GM19239 (cell line): ENCODE results near the gene FBXO10.
"Not testable (repeated sequence)": the region's sequence is repeated elsewhere in the genome, so short reads cannot be mapped to it uniquely, and the experiment has no call there.

ENCODE experiments used
- DNase-seq: peaks from one replicate; pipeline ENCODE4 v3.0.0; 2011; ENCODE audit warnings: low spot score; ENCODE audit not compliant: insufficient read length
- FAIRE-seq: peaks from 2 replicates; lab custom pipeline; 2011; peaks lifted over from hg19 to GRCh38; lab: Jason Lieb, UNC

FBXO10 gene

GRCh38 chr9:37491939-37492338, 84.2 kb downstream of the FBXO10 start:
- DNase-seq: no peak
- no peak for FAIRE-seq

GRCh38 chr9:37486616-37487548, 89.3 kb downstream of the FBXO10 start:
- DNase-seq (no peak), FAIRE-seq (no peak)

GRCh38 chr9:37486256-37486615, 89.9 kb downstream of the FBXO10 start:
- DNase-seq (no peak), FAIRE-seq (no peak)

GRCh38 chr9:37485389-37486255, 90.6 kb downstream of the FBXO10 start, which contains the start of gene POLR1E:
POLR1E (plus strand) TSS chr9:37485948; CDS start chr9:37486048, 100 bp downstream.
- DNase-seq: peak; percentile 94
- peak; percentile 96 for FAIRE-seq

- DNase-seq (no peak), FAIRE-seq (no peak)
Observed at GRCh38 chr9:37480759-37481158, 95.4 kb downstream of the FBXO10 start.

- DNase-seq, FAIRE-seq: not testable (repeated sequence)
Observed at GRCh38 chr9:37477987-37478619, 98.1 kb downstream of the FBXO10 start.

- FAIRE-seq, DNase-seq: not testable (repeated sequence)
Observed at GRCh38 chr9:37477443-37477842, 98.7 kb downstream of the FBXO10 start.

- DNase-seq (no peak), FAIRE-seq (no peak)
Observed at GRCh38 chr9:37476930-37477329, 99.2 kb downstream of the FBXO10 start.

GRCh38 chr9:37474438-37474837, 101.7 kb downstream of the FBXO10 start:
- DNase-seq (no peak), FAIRE-seq (no peak)

- not testable (repeated sequence) for DNase-seq, FAIRE-seq
Observed at GRCh38 chr9:37473982-37474381, 102.2 kb downstream of the FBXO10 start.

GRCh38 chr9:37471942-37472684, 104.1 kb downstream of the FBXO10 start:
- FAIRE-seq: no peak
- DNase-seq: no peak

GRCh38 chr9:37468620-37469019, 107.6 kb downstream of the FBXO10 start:
- no peak for FAIRE-seq
- DNase-seq: no peak

- DNase-seq, FAIRE-seq: not testable (repeated sequence)
Observed at GRCh38 chr9:37467530-37467929, 108.7 kb downstream of the FBXO10 start.

- FAIRE-seq (no peak), DNase-seq (no peak)
Observed at GRCh38 chr9:37466037-37466709, 110.0 kb downstream of the FBXO10 start.

- DNase-seq: peak; percentile 83
- peak; percentile 98 for FAIRE-seq
Observed at GRCh38 chr9:37465249-37466036, 110.7 kb downstream of the FBXO10 start, which contains the start of gene ZBTB5. ZBTB5 (minus strand) TSS chr9:37465450; CDS start chr9:37442551, 22,899 bp downstream.

GRCh38 chr9:37464426-37465248, 111.5 kb downstream of the FBXO10 start:
- DNase-seq (peak; percentile 28), FAIRE-seq (no peak)

- FAIRE-seq: peak; percentile 14
Observed at GRCh38 chr9:37464006-37464405, 112.2 kb downstream of the FBXO10 start.

More at GRCh38 chr9:37464006-37464405, 112.2 kb downstream of the FBXO10 start:
- DNase-seq: no peak
